ENCODE results near the gene SOX15. TPM values are rescaled to one million over a fixed set of nuclear protein-coding genes. Genes with fewer than 3 reads are reported as not detected.

The SOX15 gene
- total RNA-seq, 4 donors from 2014 or later, result 61.9 to 106 (median 77.8) TPM

GRCh38 chr17:7570351-7570750, 19.5 kb downstream of the SOX15 start:
- H3K4me3 ChIP-seq (ENCODE audit: low read depth, poor library complexity, severe bottlenecking), result no peak overlapping the region
- TF ChIP-seq, protein P1, sequence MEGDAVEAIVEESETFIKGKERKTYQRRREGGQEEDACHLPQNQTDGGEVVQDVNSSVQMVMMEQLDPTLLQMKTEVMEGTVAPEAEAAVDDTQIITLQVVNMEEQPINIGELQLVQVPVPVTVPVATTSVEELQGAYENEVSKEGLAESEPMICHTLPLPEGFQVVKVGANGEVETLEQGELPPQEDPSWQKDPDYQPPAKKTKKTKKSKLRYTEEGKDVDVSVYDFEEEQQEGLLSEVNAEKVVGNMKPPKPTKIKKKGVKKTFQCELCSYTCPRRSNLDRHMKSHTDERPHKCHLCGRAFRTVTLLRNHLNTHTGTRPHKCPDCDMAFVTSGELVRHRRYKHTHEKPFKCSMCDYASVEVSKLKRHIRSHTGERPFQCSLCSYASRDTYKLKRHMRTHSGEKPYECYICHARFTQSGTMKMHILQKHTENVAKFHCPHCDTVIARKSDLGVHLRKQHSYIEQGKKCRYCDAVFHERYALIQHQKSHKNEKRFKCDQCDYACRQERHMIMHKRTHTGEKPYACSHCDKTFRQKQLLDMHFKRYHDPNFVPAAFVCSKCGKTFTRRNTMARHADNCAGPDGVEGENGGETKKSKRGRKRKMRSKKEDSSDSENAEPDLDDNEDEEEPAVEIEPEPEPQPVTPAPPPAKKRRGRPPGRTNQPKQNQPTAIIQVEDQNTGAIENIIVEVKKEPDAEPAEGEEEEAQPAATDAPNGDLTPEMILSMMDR (IDR thresholded peaks at IDR 0.05), result no peak
- TF ChIP-seq POLR2A (IDR thresholded peaks at IDR 0.05), result no peak
- WGBS, 2 donors, result 93 to 95% methylated on average over 10 of the region's 10 CpGs
- no peak for DNase-seq (ENCODE audit: low spot score in 2 of 2)
- intact Hi-C loops (cut with DNase I; ENCODE audit: low total_unique reads), result loop anchor here (5.0 kb wide), 1 partner anchor 538 kb away; no protein-coding TSS in a partner anchor

DNA sequence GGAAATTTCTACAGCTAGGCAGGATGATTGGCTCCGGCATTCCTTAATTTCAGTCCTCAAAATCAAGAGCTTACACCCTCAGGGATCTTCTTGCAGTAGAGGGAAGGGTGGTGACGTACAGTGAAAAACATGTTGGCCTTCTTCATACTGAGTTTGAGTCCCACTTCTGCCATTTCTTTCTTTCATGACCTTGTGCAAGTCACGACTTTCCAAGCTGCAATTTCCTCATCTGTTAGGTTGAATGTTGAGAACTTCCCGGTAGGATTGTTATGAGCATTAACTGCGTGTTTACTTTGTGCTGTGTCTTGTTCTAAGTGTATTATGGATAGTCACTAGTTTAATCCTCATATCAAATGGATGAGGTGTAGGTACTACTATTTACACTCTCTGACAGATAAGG, 20.3 kb downstream of the SOX15 start:
- no peak overlapping the region for H3K4me3 ChIP-seq (ENCODE audit: low read depth, poor library complexity, severe bottlenecking)
- WGBS, 2 donors, result 84 to 85% methylated on average over 5 of the region's 5 CpGs
- TF ChIP-seq, protein P1 (IDR thresholded peaks at IDR 0.05), result no peak
- no peak for TF ChIP-seq POLR2A (IDR thresholded peaks at IDR 0.05)
- intact Hi-C loops (cut with DNase I; ENCODE audit: low total_unique reads), result loop anchor here (10.0 kb wide), 1 partner anchor 135 kb away; the partner anchor contains the start of genes FGF11 and TMEM102
- no peak for DNase-seq (ENCODE audit: low spot score in 2 of 2)

GRCh38 chr17:7563115-7563869, 26.6 kb downstream of the SOX15 start:
- TF ChIP-seq POLR2A (IDR thresholded peaks at IDR 0.05), result no peak
- TF ChIP-seq, protein P1 (IDR thresholded peaks at IDR 0.05), result no peak
- no peak overlapping the region for H3K4me3 ChIP-seq (ENCODE audit: low read depth, poor library complexity, severe bottlenecking)
- intact Hi-C loops (cut with DNase I; ENCODE audit: low total_unique reads), result loop anchor here (10.0 kb wide), 1 partner anchor 128 kb away; the partner anchor contains the start of genes FGF11 and TMEM102
- DNase-seq (ENCODE audit: low spot score in 2 of 2), result no peak
- 86 to 87% methylated on average over 29 to 30 of the region's 30 CpGs for WGBS, 2 donors

DNA sequence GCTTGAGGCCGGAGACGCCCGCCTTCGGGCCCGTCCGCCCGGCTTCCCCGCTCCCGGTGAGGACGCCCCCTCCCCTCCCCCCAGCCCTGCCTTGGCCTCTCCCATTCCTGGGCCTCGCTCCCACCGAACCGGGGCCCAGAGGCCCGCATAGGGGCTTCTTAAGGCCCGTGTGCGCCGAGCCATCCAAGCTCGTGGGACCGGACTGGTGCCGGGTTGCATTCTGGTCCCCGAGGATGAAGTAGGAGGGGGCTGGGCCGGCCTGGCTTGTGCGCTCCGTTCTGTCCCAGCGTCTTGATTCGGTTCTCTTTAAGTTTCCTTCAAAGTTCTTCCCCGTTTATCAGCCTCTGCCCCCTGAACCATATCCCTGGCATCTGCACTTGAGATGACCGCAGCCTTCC, 27.7 kb downstream of the SOX15 start:
- WGBS, 2 donors, result 1 to 3% methylated on average over 9 to 14 of the region's 28 CpGs
- no peak for DNase-seq (ENCODE audit: low spot score in 2 of 2)
- peak overlapping the region; percentile 74 for H3K4me3 ChIP-seq (ENCODE audit: low read depth, poor library complexity, severe bottlenecking)
- TF ChIP-seq POLR2A (IDR thresholded peaks at IDR 0.05), result no peak
- TF ChIP-seq, protein P1 (IDR thresholded peaks at IDR 0.05), result no peak
- intact Hi-C loops (cut with DNase I; ENCODE audit: low total_unique reads), result loop anchor here (10.0 kb wide), 1 partner anchor 127 kb away; the partner anchor contains the start of genes FGF11 and TMEM102

DNA sequence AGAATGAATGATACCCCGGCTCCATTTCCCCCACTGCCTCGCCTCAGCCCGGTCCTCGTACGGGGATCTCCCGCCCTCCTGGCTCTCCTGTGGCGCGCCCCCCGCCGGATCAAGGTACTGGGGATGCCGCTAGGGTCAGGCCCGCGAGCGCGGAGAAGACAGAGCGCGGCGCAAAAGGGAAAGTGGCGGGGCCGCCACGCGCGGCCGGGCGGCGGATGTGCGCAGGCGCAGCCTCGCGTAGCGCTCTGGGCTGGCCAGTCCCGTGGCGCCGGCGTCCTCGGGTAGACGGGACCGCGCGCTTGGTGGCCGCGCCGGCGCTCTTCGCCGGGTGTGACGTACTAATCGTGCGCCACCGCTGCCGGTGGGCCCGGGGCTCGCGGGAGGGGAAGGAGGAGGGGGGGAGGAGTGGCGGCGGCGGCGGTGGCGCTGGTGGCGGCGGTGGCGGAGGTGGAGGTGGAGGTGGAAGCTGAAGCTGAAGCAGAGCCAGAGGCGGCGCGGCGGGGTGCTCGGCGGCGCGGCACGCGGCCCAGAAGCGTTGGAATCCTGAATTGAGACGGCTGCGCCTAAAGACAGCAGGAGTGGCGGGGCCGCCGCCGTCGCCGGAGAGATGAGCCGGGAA, 28.2 kb downstream of the SOX15 start, which contains the start of gene SENP3:
Gene SENP3 (plus strand): TSS at position 331 of the 619 bp plus-strand sequence. CDS start 1,158 bp downstream, outside the sequence.
- no peak for TF ChIP-seq POLR2A (IDR thresholded peaks at IDR 0.05)
- TF ChIP-seq, protein P1 (IDR thresholded peaks at IDR 0.05), result no peak
- 1% methylated on average over 49 to 57 of the region's 82 CpGs for WGBS, 2 donors
- H3K4me3 ChIP-seq (ENCODE audit: low read depth, poor library complexity, severe bottlenecking), result peak within 1 kb of the TSS; percentile 74
- intact Hi-C loops (cut with DNase I; ENCODE audit: low total_unique reads), result loop anchor here (10.0 kb wide), 1 partner anchor 127 kb away; the partner anchor contains the start of genes FGF11 and TMEM102
- DNase-seq (ENCODE audit: low spot score in 2 of 2), result peak; percentile 80 to 97

All from lower leg skin (tissue), 4 donors.